ENCODE data around the gene S100B.
"Not testable (repeated sequence)": the region's sequence is repeated elsewhere in the genome, so short reads cannot be mapped to it uniquely, and the experiment has no call there.

Gene S100B

DNA sequence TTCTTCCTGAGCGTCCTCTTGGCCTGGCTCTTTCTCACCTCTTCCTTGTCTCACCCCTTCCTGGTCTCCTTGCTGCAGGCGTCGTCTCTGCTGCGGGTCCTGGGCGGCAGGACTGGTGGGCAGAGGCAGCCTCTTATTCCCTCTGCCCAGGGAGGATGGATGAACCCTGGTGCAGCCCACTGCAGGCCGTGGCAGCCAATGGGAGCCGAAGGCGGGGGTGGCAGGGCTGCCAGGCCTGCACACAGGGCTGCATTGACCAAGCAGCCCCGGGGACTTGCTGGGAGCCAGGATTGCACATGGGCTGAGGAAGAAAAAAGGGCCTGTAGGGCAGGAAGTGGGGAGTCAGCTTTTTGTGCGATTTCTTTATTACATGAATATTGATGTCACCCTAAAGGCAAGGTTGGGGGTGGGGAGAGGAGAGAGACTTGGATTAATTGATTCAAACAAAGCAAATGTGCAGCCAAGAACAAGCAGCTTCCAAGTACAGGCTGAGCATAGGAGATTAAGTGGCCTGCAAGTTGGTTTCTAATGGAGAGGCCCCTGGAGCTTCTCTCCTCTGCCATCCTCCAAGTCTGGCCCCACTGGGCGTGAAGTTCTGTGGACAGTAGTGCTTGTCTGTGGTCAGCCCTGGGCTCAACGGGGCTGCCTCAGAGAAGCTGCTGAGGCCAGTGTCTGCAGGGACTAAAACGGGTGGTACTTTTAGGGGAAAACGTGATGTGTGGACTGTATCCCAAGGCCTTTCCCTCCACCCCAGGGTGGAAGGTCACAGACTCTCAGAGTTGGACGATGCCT, at the start of gene S100B:
S100B (minus strand) TSS at position 108 of the 792 bp plus-strand sequence. CDS start 2,667 bp downstream, outside the sequence.
- DNase-seq (ENCODE audit: low read depth): no peak

DNA sequence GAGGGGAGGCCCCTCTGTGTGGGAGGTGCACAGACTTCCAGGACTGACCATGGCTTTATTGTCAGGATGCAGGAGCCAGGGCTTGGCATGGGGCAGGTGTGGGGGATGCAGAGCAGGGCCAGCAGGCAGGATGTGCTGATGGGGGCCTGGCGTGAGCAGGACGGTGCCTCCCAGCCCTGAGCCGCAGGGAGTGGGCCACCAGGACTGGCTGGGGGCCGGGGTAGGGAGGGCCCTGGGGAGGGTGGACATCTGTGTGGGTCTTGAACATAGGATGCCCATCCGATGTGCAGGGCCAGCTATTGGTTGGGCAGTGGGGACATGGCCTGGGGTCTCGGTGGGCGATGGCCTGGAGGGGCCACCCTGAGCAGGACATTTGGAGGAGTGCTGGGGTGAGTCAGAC, 46.2 kb upstream of the S100B start:
- no peak for DNase-seq (ENCODE audit: low read depth)

DNA sequence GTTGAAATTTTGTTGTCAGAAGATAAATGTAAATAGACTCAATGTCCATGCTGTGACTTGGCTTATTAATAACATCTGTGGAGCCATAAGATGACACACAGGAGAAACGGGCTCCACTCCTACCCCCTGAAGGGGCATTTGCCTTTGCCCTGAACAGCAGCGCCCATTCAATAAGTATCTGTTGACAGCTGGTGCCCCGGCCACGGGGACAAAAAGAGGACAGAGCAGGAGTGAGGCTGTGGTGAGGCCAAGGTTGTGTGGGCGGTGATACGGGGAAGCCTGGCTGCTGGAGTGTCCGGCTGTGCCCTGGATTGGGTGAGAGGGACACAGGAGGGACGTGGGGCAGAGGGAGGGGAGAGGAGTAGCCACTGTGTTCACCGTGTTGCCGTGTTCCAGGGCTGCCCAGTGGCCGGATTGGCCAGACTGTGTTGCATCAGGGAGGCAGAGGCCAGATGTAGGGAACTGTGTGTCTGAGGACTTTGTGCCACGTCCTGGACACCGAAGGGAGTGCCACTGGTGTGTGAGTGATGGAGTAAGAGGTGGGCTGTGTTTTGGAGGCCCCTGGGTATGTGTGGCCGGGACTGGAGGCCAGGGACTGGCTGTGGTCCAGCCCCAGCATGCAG, 45.7 kb upstream of the S100B start:
- DNase-seq (ENCODE audit: low read depth): no peak

DNA sequence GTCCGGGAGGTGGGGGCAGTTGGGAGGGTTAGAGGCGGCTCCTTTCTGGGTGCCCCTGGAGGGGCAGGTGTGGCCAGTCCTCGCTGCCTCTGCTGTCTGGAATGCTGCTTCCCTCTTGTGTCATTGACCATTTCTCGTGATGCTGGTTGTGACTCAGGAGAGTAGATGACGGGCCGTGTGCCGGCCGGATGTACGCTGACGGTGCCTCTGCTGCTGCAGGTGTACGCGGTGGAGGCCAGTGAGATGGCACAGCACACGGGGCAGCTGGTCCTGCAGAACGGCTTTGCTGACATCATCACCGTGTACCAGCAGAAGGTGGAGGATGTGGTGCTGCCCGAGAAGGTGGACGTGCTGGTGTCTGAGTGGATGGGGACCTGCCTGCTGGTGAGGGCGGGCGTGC, 44.5 kb upstream of the S100B start:
- DNase-seq (ENCODE audit: low read depth): no peak

DNA sequence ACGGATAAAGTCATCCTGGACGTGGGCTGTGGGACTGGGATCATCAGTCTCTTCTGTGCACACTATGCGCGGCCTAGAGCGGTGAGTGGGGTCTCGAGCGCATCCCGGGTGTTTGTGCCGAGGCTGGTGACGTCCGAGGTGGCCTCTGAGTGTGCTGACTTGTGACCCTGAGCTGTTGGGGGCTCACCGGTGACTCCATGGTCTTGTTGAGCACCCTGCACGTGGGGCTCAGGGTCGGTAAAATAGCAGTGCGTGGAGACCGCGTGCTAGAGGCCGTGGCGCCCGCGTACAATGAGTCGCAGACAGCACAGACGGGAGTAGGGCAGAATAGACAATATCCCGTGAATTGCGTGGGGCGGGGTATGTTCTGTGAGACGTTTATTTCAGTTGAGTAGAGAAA, 43.7 kb upstream of the S100B start:
- no peak for DNase-seq (ENCODE audit: low read depth)

DNA sequence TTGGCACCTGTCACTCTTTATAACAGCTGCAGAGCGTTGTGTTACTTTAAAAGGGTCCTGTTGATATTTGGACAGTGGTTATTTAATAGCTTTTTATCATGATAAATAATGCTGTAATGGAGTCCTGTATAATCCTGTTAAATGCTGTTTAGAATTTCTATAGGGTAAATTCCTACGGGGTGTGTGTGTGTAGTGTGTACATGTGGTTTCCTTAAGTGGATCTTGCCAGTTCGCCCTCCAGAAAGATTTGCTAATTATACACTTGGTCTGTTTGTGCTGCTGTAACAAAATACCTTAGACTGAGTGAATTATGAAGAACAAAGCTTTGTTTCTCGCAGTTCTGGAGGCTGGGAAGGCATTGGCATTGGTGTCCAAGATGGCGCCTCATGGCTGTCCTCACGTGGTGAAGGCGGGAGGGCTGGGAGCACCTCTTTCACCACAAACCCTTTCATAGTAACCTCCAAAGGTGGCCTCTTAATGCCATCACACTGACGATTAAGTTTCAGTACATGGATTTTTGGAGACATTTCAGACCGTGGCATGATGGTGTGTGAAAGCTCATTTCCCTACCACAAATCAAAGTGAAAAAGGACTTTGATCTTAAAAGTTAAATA, 41.8 kb upstream of the S100B start:
- DNase-seq (ENCODE audit: low read depth): no peak

DNA sequence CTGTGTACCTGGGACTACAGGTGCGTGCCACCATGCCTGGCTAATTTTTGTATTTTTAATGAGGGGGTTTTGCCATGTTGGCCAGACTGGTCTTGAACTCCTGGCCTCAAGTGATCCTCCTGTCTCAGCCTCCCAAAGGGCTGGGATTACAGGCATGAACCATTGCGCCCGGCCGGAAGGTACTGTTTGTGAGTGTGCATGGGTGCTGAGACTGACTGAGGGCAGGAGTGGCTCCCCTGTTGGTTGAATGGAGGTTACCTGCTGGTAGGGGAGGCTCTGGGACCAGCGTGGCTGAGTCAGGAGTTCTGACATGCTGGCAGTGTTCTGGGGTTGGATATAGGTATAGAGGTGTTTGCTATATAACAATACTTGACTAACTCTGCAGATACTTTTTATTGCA, 41.0 kb upstream of the S100B start:
- DNase-seq (ENCODE audit: low read depth): no peak

DNA sequence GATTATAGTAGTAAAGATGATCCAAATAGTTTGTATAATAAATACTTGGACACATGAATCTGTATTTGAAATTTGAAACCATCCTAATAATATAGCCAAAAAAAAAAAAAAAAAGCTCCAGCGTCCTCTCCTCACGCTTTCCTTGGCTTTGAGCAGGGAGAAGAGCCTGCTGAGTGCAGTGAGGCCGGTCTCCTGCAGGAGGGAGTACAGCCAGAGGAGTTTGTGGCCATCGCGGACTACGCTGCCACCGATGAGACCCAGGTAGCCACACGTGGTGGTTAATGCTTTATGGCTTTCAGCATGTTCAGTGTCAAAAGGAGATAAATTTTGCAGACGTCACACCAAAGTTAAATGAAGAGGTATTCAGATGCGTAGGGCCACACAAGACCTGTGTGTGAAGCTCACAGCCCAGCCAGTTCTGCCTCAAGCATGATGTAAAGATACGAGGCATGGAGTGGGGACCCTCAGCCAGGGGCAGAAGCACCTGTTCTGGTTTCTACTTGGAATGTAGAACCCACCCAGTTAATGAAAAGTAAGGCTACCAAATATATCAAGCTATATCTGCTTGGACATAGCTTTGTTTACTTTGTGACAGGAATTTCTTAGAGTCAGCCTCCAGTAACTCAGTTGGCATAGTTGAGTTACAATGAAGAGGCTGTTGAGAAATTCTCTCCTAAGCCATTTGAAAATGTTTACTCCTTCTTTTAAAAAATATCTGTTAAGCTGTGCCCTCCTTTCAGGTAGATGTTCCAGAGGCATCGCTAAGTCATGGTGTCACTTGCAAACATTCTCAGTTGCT, 38.7 kb upstream of the S100B start:
- no peak for DNase-seq (ENCODE audit: low read depth)

DNA sequence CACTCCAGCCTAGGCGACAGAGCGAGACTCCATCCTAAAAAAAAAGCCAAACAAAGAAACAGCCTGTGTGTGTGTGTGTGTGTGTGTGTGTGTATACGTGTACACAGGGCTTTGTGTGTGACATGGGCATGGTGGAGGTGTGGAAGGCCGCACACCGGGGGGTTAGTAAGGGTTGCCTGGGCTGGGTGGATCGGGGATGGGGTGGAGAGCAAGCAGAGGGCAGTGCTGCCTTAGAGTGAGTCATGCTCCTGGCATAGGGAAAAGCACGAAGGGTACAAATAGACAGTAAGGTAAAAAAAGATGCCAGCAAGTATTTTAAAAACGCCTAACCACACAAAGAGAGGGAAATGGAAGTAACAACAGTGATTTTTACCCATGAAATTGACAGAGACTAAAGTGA, 36.8 kb upstream of the S100B start:
- no peak for DNase-seq (ENCODE audit: low read depth)

DNA sequence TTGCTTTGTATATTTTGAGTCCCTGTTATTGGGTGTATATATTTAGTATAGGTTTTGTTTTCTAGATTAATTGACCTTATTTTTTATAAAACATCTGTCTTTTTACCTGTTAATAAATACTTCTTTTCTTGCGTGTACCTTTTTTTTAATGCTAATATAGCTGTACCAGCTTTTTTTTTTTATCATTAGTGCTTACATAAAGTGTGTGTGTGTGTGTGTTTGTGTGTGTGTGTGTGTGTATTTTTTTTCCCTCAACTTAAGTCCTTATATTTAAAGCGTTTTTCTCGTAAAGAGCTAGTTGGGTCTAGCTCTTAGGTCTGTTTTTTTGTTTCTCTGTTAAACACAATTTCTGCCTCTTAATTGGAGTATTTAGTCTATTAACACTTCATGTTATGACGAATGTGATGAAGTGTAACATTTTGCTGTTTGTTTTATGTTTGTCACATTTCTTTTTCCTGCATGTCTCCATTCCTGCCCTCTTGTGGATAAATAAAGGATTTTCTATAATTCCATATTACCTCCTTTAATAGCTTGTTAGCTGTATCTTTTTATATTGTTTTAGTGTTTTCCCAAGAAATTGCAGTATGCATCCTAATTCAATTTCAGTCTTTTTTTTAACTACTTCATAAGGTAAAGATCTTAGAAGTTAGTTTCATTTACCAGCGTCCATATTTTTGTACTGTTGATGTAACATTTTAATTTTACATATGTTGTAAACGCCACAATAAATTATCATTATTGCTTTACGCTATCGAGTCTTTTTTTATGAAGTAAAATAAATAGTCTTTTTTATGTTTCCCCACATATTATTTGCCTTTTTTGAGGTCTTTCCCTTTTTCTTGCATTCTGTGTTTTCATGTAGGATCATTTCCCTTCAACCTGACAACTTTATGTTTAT, 34.9 kb upstream of the S100B start:
- DNase-seq (ENCODE audit: low read depth): no peak

DNA sequence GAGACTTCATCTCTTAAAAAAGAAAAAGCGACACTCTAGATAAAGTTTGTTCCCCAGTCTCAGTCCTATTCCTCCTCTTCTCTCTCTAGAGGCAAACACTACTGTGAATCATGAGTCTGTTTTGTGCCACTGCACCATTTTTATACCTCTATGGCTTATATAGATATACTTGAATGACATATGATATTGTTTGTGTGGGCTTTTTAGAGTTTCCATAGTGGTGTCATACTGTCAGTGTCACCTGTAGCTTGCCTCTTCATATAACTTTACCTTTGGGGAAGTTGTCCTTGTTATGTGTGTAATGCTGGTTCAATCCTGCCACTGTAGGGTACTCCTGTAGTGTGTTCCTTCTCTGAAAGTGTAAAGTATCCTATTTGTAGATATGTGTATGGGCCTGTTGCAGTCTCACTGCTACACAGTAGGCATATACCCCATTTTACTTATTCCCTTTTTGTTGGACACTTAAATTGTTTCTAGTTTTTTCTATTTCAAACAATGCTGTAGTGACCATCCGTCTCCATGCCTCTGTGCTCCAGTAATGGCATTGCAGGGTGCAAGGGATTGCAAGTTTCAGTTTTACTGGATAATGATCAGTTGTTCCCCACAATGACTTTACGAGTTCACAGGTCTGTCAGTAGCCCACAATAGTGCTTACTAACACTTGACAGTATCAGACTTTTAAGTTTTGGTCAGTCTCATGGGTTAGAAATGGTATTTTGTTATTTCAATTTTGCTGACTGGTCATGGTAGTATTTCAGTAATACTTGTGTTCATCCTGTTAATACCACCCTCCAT, 33.3 kb upstream of the S100B start:
- no peak for DNase-seq (ENCODE audit: low read depth)

DNA sequence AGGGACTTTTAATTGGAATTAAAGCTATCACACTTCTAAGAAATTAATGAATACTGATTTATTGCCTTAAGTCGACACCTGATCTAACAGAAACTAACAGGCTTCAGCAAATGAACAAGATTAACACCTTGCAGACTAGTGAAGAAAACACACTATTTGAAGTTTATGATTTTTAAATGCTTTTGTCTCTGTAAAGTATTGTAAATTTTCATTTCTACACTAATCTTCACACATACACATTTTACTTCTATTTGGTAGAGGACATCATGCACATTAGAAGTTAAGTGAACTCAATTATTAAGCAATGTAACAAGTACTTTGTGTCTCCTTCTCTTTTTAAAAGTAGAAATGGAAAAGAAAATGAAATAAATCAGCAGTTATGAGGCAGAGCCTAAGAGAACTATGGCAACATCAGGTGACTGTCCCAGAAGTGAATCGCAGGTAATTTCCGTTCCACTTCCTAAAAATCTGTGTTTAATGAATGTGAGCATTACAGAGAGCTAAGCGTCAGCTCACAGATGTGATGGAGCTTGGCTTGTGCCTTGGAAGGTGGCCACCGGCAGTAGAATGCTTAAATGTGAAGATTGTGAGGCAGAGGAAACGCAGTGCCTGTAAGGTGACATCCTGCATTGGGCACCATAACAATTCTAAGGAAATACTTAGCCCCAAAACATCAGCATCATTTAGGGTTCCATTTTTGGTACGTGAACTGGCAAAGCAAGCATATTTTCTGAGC, 31.8 kb upstream of the S100B start:
- DNase-seq (ENCODE audit: low read depth): no peak

DNA sequence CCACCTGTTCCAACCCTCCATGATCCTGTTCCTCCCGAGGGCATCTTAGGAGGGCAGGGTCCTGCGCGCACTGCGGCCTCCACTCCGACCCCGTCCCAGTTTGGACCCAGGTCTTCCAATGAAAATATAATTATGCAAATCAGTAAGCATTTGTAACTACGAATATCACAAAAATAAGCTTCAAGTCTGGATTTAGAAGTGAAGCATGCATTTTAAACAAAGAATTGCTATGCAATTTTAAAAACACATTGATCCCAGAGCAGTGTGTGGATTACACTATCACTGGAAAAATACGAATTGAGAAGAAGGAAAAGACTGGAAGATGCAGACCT, 31.3 kb upstream of the S100B start:
- DNase-seq (ENCODE audit: low read depth): no peak

DNA sequence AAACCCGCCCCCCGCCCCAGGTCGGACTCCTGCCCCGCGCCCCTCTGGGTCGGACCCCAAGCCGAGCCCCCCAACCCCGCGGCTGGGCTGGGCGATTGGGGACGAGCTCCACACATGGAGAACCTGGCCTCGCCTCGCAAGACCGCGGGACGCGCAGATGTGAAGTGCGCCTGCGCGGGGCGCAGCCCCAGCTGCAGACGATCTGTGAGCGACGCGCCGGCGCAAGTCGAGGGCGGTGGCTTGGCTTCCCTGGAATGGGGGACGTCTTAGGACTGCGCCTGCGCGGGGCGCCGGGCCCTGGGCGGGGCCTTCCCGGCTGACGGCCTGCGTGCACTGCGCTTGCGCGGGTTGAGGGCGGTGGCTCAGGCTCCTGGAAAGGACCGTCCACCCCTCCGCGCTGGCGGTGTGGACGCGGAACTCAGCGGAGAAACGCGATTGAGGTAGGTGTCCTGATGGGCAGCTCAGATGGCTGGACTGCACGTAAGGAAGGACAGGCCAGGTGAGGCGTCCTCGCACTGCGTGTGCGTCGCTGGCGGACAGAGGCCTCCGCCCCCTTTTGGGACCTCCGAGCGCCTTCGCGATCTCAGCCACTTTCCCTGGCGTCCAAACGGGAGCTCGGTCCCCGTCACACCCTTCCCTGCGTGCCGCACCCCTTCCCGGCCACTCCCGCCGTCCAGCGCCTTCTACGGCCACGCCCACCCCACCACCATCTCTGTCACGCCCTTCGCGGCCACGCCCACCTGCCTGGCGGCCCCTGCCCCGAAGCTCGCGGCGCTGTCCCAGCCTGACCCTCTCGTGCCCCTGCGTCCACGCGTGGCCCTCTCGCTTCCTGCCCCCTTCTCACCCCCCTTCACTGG, 30.7 kb upstream of the S100B start, which contains the start of gene PRMT2:
PRMT2 (plus strand) TSS at position 351 of the 857 bp plus-strand sequence. CDS start 1,278 bp downstream, outside the sequence.
- DNase-seq (ENCODE audit: low read depth): peak; percentile 97

DNA sequence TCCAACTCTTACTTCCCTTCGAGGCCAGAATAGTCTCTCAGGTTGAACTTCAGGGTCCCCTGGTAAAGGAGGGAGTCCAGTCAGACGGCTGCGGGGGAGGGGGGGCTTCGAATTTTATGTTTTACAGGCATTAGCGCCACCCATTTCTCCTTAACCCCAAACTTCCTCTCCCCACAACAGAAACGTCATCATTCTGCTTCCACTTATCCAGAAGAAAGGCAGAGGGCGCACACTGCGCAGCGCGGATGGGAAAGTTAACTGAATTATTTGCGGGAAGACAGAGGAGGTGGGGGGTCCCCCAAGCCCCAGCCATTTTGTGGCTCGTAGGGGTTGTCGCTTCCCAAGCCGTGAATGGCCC, 30.1 kb upstream of the S100B start:
- DNase-seq (ENCODE audit: low read depth): peak; percentile 82

DNA sequence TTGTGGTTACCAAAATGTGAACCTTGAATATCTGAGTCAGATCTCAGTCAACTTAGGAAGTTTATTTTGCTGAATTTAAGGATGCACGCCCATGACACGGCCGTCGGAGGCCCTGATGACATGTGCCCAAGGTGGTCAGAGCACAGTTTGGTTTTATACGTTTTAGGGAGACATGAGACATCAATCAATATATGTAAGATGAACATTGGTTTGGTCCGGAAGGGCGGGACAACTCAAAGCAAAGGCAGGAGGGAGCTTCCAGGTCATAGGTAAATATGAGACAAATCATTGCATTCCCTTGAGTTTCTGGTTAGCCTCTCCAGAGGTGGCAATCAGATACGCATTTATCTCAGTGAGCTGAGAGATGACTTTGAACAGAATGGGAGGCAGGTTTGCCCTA, 29.5 kb upstream of the S100B start:
- no peak for DNase-seq (ENCODE audit: low read depth)

DNA sequence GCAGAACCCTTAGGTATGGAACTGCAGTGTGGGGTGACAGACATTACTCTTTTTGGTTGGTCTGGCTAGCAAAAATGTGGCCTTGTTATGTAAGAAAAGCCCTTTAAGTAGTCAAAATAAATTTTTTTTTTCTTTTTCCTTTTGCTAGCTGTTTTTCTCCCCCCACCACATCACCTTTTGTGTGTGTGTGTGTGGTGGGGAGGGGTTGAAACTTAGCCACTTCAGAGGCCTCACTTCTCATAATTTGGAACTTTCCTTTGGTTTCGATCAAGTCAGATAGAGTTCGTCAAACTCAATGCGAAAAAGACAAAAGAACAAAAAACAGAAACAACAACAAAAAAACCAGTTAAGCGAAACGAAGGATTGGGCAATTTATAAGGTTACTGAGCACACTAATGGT, 28.7 kb upstream of the S100B start:
- no peak for DNase-seq (ENCODE audit: low read depth)

DNA sequence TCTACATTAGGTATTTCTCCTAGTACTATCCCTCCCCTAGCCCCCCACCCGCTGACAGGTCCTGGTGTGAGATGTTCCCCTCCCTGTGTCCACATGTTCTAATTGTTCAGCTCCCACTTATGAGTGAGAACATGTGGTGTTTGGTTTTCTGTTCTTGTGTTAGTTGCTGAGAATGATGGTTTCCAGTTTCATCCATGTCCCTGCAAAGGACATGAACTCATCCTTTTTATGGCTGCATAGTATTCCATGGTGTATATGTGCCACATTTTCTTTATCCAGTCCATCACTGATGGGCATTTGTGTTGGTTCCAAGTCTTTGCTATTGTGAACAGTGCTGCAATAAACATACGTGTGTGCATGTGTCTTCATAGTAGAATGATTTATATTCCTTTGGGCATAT, 26.0 kb upstream of the S100B start:
- not testable (repeated sequence) for DNase-seq (ENCODE audit: low read depth)

DNA sequence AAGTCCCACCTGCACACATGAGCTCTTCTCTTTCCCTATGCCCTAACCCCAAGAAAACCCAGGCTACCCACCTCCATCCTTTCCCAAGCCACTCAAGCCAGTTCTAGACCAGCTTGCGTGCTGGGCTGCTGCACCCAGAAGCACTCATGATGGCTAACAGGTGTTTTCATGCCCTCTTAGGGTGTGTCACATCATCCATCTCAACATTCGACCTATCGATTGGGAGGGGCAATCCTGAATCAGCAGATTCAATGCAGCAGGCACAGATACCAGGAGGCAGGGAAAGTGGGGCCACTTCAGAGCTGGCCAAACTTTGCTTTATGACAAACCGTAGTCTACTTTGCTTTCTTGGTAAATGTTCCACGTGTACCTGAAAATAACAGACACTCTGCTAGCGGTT, 24.0 kb upstream of the S100B start:
- no peak for DNase-seq (ENCODE audit: low read depth)
